GM19372 (cell line): ENCODE results near the gene FFAR4.
"Not testable (repeated sequence)": the region's sequence is repeated elsewhere in the genome, so short reads cannot be mapped to it uniquely, and the experiment has no call there.

Experiments
- ATAC-seq: cut with Tn5 transposase; IDR thresholded peaks from one replicate; pipeline ENCODE4 v1.9.1; 2021; ENCODE audit warnings: mild to moderate bottlenecking, low read depth, moderate library complexity; ENCODE audit not compliant: unreplicated experiment

FFAR4 gene

GRCh38 chr10:93566435-93567276 is at the start of gene FFAR4:
FFAR4 (plus strand) TSS chr10:93566665; CDS start chr10:93566721, 56 bp downstream.
- ATAC-seq, result no peak

GRCh38 chr10:93518531-93518930 is 47.9 kb upstream of the FFAR4 start:
- no peak for ATAC-seq

- no peak for ATAC-seq
These were observed 31.2 kb upstream of the FFAR4 start for GRCh38 chr10:93535293-93535692.

GRCh38 chr10:93540871-93541270 is 25.6 kb upstream of the FFAR4 start:
- ATAC-seq, result not testable (repeated sequence)

- no peak for ATAC-seq
These were observed 24.8 kb upstream of the FFAR4 start for GRCh38 chr10:93541402-93542357.

GRCh38 chr10:93542358-93542791 is 24.1 kb upstream of the FFAR4 start:
- no peak for ATAC-seq

- not testable (repeated sequence) for ATAC-seq
These were observed 19.5 kb upstream of the FFAR4 start for GRCh38 chr10:93546995-93547394.

- ATAC-seq, result no peak
These were observed 18.9 kb upstream of the FFAR4 start for GRCh38 chr10:93547522-93547921.

GRCh38 chr10:93548376-93549071 is 17.9 kb upstream of the FFAR4 start:
- ATAC-seq, result no peak

GRCh38 chr10:93550606-93551005 is 15.9 kb upstream of the FFAR4 start:
- no peak for ATAC-seq

- no peak for ATAC-seq
These were observed 13.7 kb upstream of the FFAR4 start for GRCh38 chr10:93552780-93553179.

GRCh38 chr10:93553482-93554315 is 12.8 kb upstream of the FFAR4 start:
- no peak for ATAC-seq

GRCh38 chr10:93554316-93554663 is 12.2 kb upstream of the FFAR4 start:
- no peak for ATAC-seq

GRCh38 chr10:93554760-93555432 is 11.6 kb upstream of the FFAR4 start:
- ATAC-seq, result no peak

- ATAC-seq, result no peak
These were observed 7.0 kb upstream of the FFAR4 start for GRCh38 chr10:93559490-93559889.

- ATAC-seq, result no peak
These were observed 5.9 kb upstream of the FFAR4 start for GRCh38 chr10:93560541-93560940.

GRCh38 chr10:93565446-93565845 is 1.0 kb upstream of the FFAR4 start:
- no peak for ATAC-seq

- no peak for ATAC-seq
These were observed 1.0 kb downstream of the FFAR4 start for GRCh38 chr10:93567277-93568104.

- ATAC-seq, result no peak
These were observed 1.6 kb downstream of the FFAR4 start for GRCh38 chr10:93568105-93568390.
